Esophagus squamous epithelium (tissue), 4 donors: ENCODE results near the gene ALDH5A1.

Source experiments
- POLR2A ChIP-seq, 4 donors: fragments of 450-650 bp; IDR thresholded peaks; one replicate each; pipeline ENCODE4 v1.6.1; 2017; ENCODE audit warnings: antibody characterized with exemption in 4 of 4, mild to moderate bottlenecking in 4 of 4, moderate library complexity in 3 of 4
- TF ChIP-seq, protein P1 (sequence below), 6 experiments: fragments of 450-650 bp in 4 of 6; fragments of 200-600 bp in 2 of 6; sonication (generic) in 2 of 6; IDR thresholded peaks; one replicate each; pipeline ENCODE4 v1.5.1; 2016 to 2019; ENCODE audit warnings: antibody characterized with exemption in 6 of 6, mild to moderate bottlenecking in 4 of 6, moderate library complexity in 4 of 6

GRCh38 chr6:24568683-24569082, 73.9 kb downstream of the ALDH5A1 start:
- TF ChIP-seq, protein P1, sequence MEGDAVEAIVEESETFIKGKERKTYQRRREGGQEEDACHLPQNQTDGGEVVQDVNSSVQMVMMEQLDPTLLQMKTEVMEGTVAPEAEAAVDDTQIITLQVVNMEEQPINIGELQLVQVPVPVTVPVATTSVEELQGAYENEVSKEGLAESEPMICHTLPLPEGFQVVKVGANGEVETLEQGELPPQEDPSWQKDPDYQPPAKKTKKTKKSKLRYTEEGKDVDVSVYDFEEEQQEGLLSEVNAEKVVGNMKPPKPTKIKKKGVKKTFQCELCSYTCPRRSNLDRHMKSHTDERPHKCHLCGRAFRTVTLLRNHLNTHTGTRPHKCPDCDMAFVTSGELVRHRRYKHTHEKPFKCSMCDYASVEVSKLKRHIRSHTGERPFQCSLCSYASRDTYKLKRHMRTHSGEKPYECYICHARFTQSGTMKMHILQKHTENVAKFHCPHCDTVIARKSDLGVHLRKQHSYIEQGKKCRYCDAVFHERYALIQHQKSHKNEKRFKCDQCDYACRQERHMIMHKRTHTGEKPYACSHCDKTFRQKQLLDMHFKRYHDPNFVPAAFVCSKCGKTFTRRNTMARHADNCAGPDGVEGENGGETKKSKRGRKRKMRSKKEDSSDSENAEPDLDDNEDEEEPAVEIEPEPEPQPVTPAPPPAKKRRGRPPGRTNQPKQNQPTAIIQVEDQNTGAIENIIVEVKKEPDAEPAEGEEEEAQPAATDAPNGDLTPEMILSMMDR (IDR thresholded peaks at IDR 0.05): no peak
- no peak for TF ChIP-seq POLR2A (IDR thresholded peaks at IDR 0.05)
